SK-N-SH (cell line): ENCODE measurements around the gene PTCD2. TPM values are rescaled to one million over a fixed set of nuclear protein-coding genes. Genes with fewer than 3 reads are reported as not detected.

ENCODE experiments used
- CTCF ChIA-PET: fragments of 300-600, 350-600 bp; formaldehyde crosslinking; extraction: SDS; loops from one replicate; lab custom pipeline; 2021; lab: Yijun Ruan, JAX
- POLR2A ChIA-PET: fragments of 350-600 bp; sonication (Branson Sonifier 250); formaldehyde crosslinking; extraction: SDS; loops from one replicate; lab custom pipeline; 2020; ENCODE audit warnings: antibody characterized with exemption, inconsistent platforms; lab: Yijun Ruan, JAX
- DNase-seq: peaks from one replicate; pipeline ENCODE4 v3.0.0; 2012
- H2AFZ ChIP-seq: fragments of 200-600 bp; sonication (generic); 2 replicates; pipeline ENCODE4 v1.8.1; 2016; ENCODE audit warnings: antibody characterized with exemption, mild to moderate bottlenecking, low read depth
- H3F3A ChIP-seq: fragments of 200-600 bp; sonication (generic); replicated peaks from 2 replicates; pipeline ENCODE3; 2016; ENCODE audit warnings: antibody characterized with exemption, mild to moderate bottlenecking; ENCODE audit not compliant: insufficient read depth
- H3K27ac ChIP-seq, 2 experiments: fragments of 200-500 bp in 1 of 2; fragments of 200-600 bp in 1 of 2; sonication (Bioruptor generic) in 1 of 2; sonication (generic), shearing (Covaris generic) in 1 of 2; 2 replicates each; pipeline versions ENCODE4 v1.5.1 to v1.6.1; 2014 to 2016; ENCODE audit warnings: low read depth in 2 of 2, inconsistent platforms in 1 of 2, low read length in 1 of 2, mild to moderate bottlenecking in 1 of 2, mixed read lengths in 1 of 2
- H3K27me3 ChIP-seq: fragments of 200-600 bp; sonication (generic), shearing (Covaris generic); 2 replicates; pipeline ENCODE4 v1.6.1; 2016; ENCODE audit warnings: mixed run types; ENCODE audit not compliant: insufficient read depth
- H3K36me3 ChIP-seq, 2 experiments: fragments of 200-500 bp in 1 of 2; fragments of 200-600 bp in 1 of 2; sonication (Bioruptor generic) in 1 of 2; sonication (generic) in 1 of 2; replicated peaks in 1 of 2; 2 replicates each; pipeline versions ENCODE3 to v1.5.1; 2014 to 2016; ENCODE audit warnings: low read length in 1 of 2, mild to moderate bottlenecking in 1 of 2; ENCODE audit not compliant: insufficient read depth in 2 of 2, control insufficient read depth in 1 of 2
- H3K4me1 ChIP-seq, 2 experiments: fragments of 200-500 bp in 1 of 2; fragments of 200-600 bp in 1 of 2; sonication (Bioruptor generic) in 1 of 2; sonication (generic), shearing (Covaris generic) in 1 of 2; 2 replicates each; pipeline versions ENCODE4 v1.5.1 to v1.6.1; 2014 to 2016; ENCODE audit warnings: low read depth in 1 of 2, low read length in 1 of 2, mixed run types in 1 of 2; ENCODE audit not compliant: insufficient read depth in 2 of 2, control insufficient read depth in 1 of 2
- H3K4me2 ChIP-seq: fragments of 200-600 bp; sonication (generic), shearing (Covaris generic); 2 replicates; pipeline ENCODE4 v1.6.1; 2017; ENCODE audit warnings: mixed run types
- H3K4me3 ChIP-seq, 2 experiments: fragments of 200-500 bp in 1 of 2; fragments of 200-600 bp in 1 of 2; sonication (Bioruptor generic) in 1 of 2; sonication (generic), shearing (Covaris generic) in 1 of 2; 2 replicates each; pipeline versions ENCODE4 v1.5.1 to v1.8.1; 2014 to 2016; ENCODE audit warnings: low read depth in 2 of 2, inconsistent platforms in 1 of 2, low read length in 1 of 2, mild to moderate bottlenecking in 1 of 2, mixed read lengths in 1 of 2, moderate library complexity in 1 of 2
- H3K79me2 ChIP-seq: fragments of 200-600 bp; sonication (generic); 2 replicates; pipeline ENCODE4 v1.8.1; 2017; ENCODE audit warnings: mild to moderate bottlenecking; ENCODE audit not compliant: insufficient read depth
- H3K9ac ChIP-seq: fragments of 200-600 bp; sonication (generic); 2 replicates; pipeline ENCODE4 v1.6.1; 2017; ENCODE audit warnings: mixed run types
- H3K9me2 ChIP-seq: fragments of 200-600 bp; sonication (generic); 2 replicates; pipeline ENCODE4 v1.6.1; 2017; ENCODE audit warnings: mixed run types
- H3K9me3 ChIP-seq: fragments of 200-600 bp; sonication (generic); 2 replicates; pipeline ENCODE4 v1.6.1; 2017; ENCODE audit warnings: mixed run types, mild to moderate bottlenecking, moderate library complexity
- H4K20me1 ChIP-seq: fragments of 200-600 bp; sonication (generic); 2 replicates; pipeline ENCODE4 v1.6.1; 2017; ENCODE audit warnings: mild to moderate bottlenecking, mixed run types; ENCODE audit not compliant: insufficient read depth
- CTCF ChIP-seq: fragments of 200-600 bp; sonication (generic); IDR thresholded peaks from 2 replicates; pipeline ENCODE4 v1.6.1; 2017; ENCODE audit warnings: antibody characterized with exemption, mild to moderate bottlenecking, moderate library complexity
- ELF1 ChIP-seq: IDR thresholded peaks from 2 replicates; pipeline ENCODE4 v1.4.0; 2012
- FOSL2 ChIP-seq: IDR thresholded peaks from 2 replicates; pipeline ENCODE4 v1.4.0; 2012; ENCODE audit warnings: low read depth, mild to moderate bottlenecking, moderate library complexity, borderline replicate concordance
- FOXM1 ChIP-seq: IDR thresholded peaks from 2 replicates; pipeline ENCODE4 v1.4.0; 2012; ENCODE audit warnings: low read depth, mild to moderate bottlenecking
- GATA2 ChIP-seq: sonication (generic); formaldehyde crosslinking; IDR thresholded peaks from 2 replicates; pipeline ENCODE4 v1.5.0; 2020; ENCODE audit warnings: mild to moderate bottlenecking, missing genetic modification reagents
- IRF3 ChIP-seq: fragments of 150-350 bp; IDR thresholded peaks from 2 replicates; pipeline ENCODE4 v1.6.1; 2016; ENCODE audit warnings: mild to moderate bottlenecking, low read depth, low read length
- JUND ChIP-seq: IDR thresholded peaks from 2 replicates; pipeline ENCODE4 v1.4.0; 2012
- MAX ChIP-seq: IDR thresholded peaks from 2 replicates; pipeline ENCODE4 v1.4.0; 2012; ENCODE audit warnings: low read depth
- MEF2A ChIP-seq: IDR thresholded peaks from 2 replicates; pipeline ENCODE4 v1.4.0; 2012; ENCODE audit warnings: low read depth, borderline replicate concordance
- NFIC ChIP-seq: IDR thresholded peaks from 2 replicates; pipeline ENCODE4 v1.4.0; 2012; ENCODE audit warnings: borderline replicate concordance
- RCOR1 ChIP-seq: fragments of 150-350 bp; IDR thresholded peaks from 2 replicates; pipeline ENCODE4 v1.6.1; 2017; ENCODE audit warnings: antibody characterized with exemption, low read length
- REST ChIP-seq: IDR thresholded peaks from 2 replicates; pipeline ENCODE4 v1.6.1; 2012; ENCODE audit warnings: mild to moderate bottlenecking, low read depth, low read length, moderate library complexity
- RXRA ChIP-seq: IDR thresholded peaks from 2 replicates; pipeline ENCODE4 v1.4.0; 2012; ENCODE audit warnings: low read depth, mild to moderate bottlenecking, borderline replicate concordance
- SMC3 ChIP-seq: IDR thresholded peaks from 2 replicates; pipeline ENCODE4 v1.6.1; 2012; ENCODE audit warnings: low read depth, low read length, improper control_type of control experiment
- USF1 ChIP-seq: IDR thresholded peaks from 2 replicates; pipeline ENCODE4 v1.4.0; 2012; ENCODE audit warnings: low read depth, borderline replicate concordance
- USF2 ChIP-seq: fragments of 150-350 bp; IDR thresholded peaks from 2 replicates; pipeline ENCODE4 v1.6.1; 2017; ENCODE audit warnings: antibody characterized with exemption, low read length, low read depth, borderline replicate concordance
- ZBTB33 ChIP-seq: IDR thresholded peaks from 2 replicates; pipeline ENCODE4 v1.4.0; 2012; ENCODE audit warnings: low read depth, borderline replicate concordance
- WGBS: methylation state at CpG from one replicate; pipeline ENCODE4 v1.1.6; 2017; ENCODE audit warnings: low lambda C conversion rate; 5-methylcytosine and 5-hydroxymethylcytosine counted together
- polyA plus RNA-seq, 3 experiments: library from polyadenylated mRNA; depleted of rRNA; stranded (reverse); fragments of >200 nt; gene quantifications; 2 replicates each; pipeline ENCODE4 v1.2.3, GENCODE V29; 2012

PTCD2 gene
- polyA plus RNA-seq, 1 of the 3 experiments (the other 2 are of a cell fraction) = 6.7 TPM

- H3K36me3 ChIP-seq = peaks cover 32 to 37% of the 10 kb centered on the region in 2 experiments
- H3K79me2 ChIP-seq = peaks cover 43% of the 10 kb centered on the region
- TF ChIP-seq MEF2A (no peak), FOXM1 (no peak), MAX (no peak), FOSL2 (no peak), SMC3 (no peak), USF1 (no peak), REST (no peak), NFIC (no peak), RCOR1 (no peak), IRF3 (no peak), ELF1 (no peak), RXRA (no peak), ZBTB33 (no peak), CTCF (no peak), GATA2 (CRISPR knock-in tag) (no peak), JUND (no peak), USF2 (no peak)
- H3K27ac ChIP-seq = peak overlapping the region; percentile 31 to 37; a peak in 2 of 4 replicates
- no peaks in the 10 kb centered on the region for H3K9me3 ChIP-seq
- WGBS = 73% methylated on average over 6 of the region's 6 CpGs
- H3K27me3 ChIP-seq = no peaks in the 10 kb centered on the region
- H3K4me2 ChIP-seq = peak overlapping the region; percentile 34; the same call in 1 of the 2 replicates
- H4K20me1 ChIP-seq = no peaks in the 10 kb centered on the region
- ChIA-PET CTCF (interaction anchor here (0.6 to 3.1 kb wide), 43 partner anchors 10 to 600 kb away, joined by 3 to 44 read pairs (median 4); partner anchors contain the start of genes MRPS27 and PTCD2), POLR2A (interaction anchor here (0.8 to 2.0 kb wide), 7 partner anchors 10 to 200 kb away, joined by 3 to 21 read pairs (median 11); partner anchors contain the start of genes MAP1B, MRPS27 and PTCD2)
- H3K9me2 ChIP-seq = no peaks in the 10 kb centered on the region
- H2AFZ ChIP-seq = no peak overlapping the region
- peaks cover 4 to 9% of the 10 kb centered on the region in 2 experiments; a peak in 3 of 4 replicates for H3K4me1 ChIP-seq
- peak overlapping the region in 1 of 2 experiments; percentile 65; a peak in 1 of 4 replicates for H3K4me3 ChIP-seq
- no peak for DNase-seq
- peak overlapping the region; percentile 28; the same call in 1 of the 2 replicates for H3K9ac ChIP-seq
- peaks cover 19% of the 10 kb centered on the region for H3F3A ChIP-seq
Measured at GRCh38 chr5:72308853-72309191, 11.4 kb upstream of the PTCD2 start.
